Skeletal muscle satellite cell (primary cell): ENCODE data around the gene FAM117B. TPM values are rescaled to one million over a fixed set of nuclear protein-coding genes. Genes with fewer than 3 reads are reported as not detected.

ENCODE experiments used
- small RNA-seq: library from RNA; depleted of rRNA; stranded (forward); fragments of <200 nt; gene quantifications from one replicate; pipeline ENCODE3, GENCODE V24; 2012

Gene FAM117B

Small RNA genes lying within 50 kb of the gene (small RNA-seq; reads per million reads assigned to genes)
- gene MTND4LP17 = not detected
